K562 (cell line): ENCODE measurements around the gene FAM156A. TPM values are rescaled to one million over a fixed set of nuclear protein-coding genes. Genes with fewer than 3 reads are reported as not detected.
"Not testable (repeated sequence)": the region's sequence is repeated elsewhere in the genome, so short reads cannot be mapped to it uniquely, and the experiment has no call there.

Experiments used
- ATAC-seq: fragments of 200-7000 bp; cut with Tn5 transposase; 3 replicates; pipeline ENCODE4 v1.9.1; 2020; ENCODE audit warnings: moderate library complexity
- BruUV-seq: library from RNA; stranded (reverse); fragments of 400-500 nt; replicated peaks from 2 replicates; lab custom pipeline; 2021; lab: Mats Ljungman, UMichigan
- CTCF ChIA-PET: fragments of 300-600 bp; formaldehyde crosslinking; extraction: SDS; loops from one replicate; lab custom pipeline; 2021; ENCODE audit warnings: low intra/inter-chr PET ratio; lab: Yijun Ruan, JAX
- POLR2A ChIA-PET: fragments of 300-600, 350-650 bp; sonication (Branson Sonifier 250); formaldehyde crosslinking; extraction: SDS; loops from one replicate; lab custom pipeline; 2021; ENCODE audit warnings: antibody characterized with exemption, inconsistent platforms; lab: Yijun Ruan, JAX
- DNase-seq, 4 experiments: peaks; one replicate each; pipeline versions ENCODE4 v3.0.0 to v3.0.0-alpha.2; 2011 to 2018; ENCODE audit warnings: low spot score in 3 of 4, mixed read lengths in 3 of 4; ENCODE audit errors: extremely low read depth in 1 of 4
- FAIRE-seq: peaks from 2 replicates; lab custom pipeline; 2011; peaks lifted over from hg19 to GRCh38; lab: Jason Lieb, UNC
- H2AFZ ChIP-seq: 2 replicates; pipeline ENCODE4 v1.6.0; 2011; ENCODE audit warnings: low read depth, low read length, control low read depth, inconsistent platforms
- H3K27ac ChIP-seq: fragments of 200-600 bp; 3 replicates; pipeline ENCODE4 v1.8.0; 2011; ENCODE audit warnings: low read depth, mild to moderate bottlenecking, control low read depth, inconsistent platforms, low read length, moderate library complexity, mixed read lengths; ENCODE audit errors: extremely low read depth
- H3K27me3 ChIP-seq, 2 experiments: fragments of 300-600 bp in 1 of 2; 2 replicates in 1 of 2; 3 replicates in 1 of 2; pipeline versions ENCODE4 v1.6.0 to v1.8.0; 2011; ENCODE audit warnings: inconsistent platforms in 2 of 2, low read length in 2 of 2, mild to moderate bottlenecking in 1 of 2, mixed read lengths in 1 of 2, moderate library complexity in 1 of 2; ENCODE audit not compliant: control insufficient read depth in 2 of 2, insufficient read depth in 2 of 2
- H3K36me3 ChIP-seq: fragments of 300-600 bp; 3 replicates; pipeline ENCODE4 v1.8.0; 2011; ENCODE audit warnings: mild to moderate bottlenecking, low read length, inconsistent platforms; ENCODE audit not compliant: control insufficient read depth, insufficient read depth
- H3K4me1 ChIP-seq, 2 experiments: fragments of 200-600 bp in 1 of 2; replicated peaks in 1 of 2; 2 replicates in 1 of 2; 3 replicates in 1 of 2; pipeline versions ENCODE4 v1.5.1 to v1.8.0; 2011; ENCODE audit warnings: inconsistent platforms in 2 of 2, low read length in 2 of 2, mild to moderate bottlenecking in 1 of 2, mixed read lengths in 1 of 2, moderate library complexity in 1 of 2; ENCODE audit not compliant: control insufficient read depth in 2 of 2, insufficient read depth in 2 of 2
- H3K4me2 ChIP-seq: 2 replicates; pipeline ENCODE4 v1.6.1; 2011; ENCODE audit warnings: low read length, control low read depth, inconsistent platforms, mixed read lengths; ENCODE audit not compliant: insufficient read depth
- H3K4me3 ChIP-seq: fragments of 200-600 bp; sonication (generic), shearing (Covaris generic); 2 replicates; pipeline ENCODE4 v1.5.1; 2016; ENCODE audit warnings: control low read depth, inconsistent platforms
- H3K79me2 ChIP-seq: fragments of 200-600 bp; 3 replicates; pipeline ENCODE4 v1.8.0; 2011; ENCODE audit warnings: low read length, inconsistent platforms; ENCODE audit not compliant: control insufficient read depth, insufficient read depth
- H3K9ac ChIP-seq, 2 experiments: 2 replicates each; pipeline versions ENCODE4 v1.6.0 to v1.6.1; 2011; ENCODE audit warnings: low read depth in 2 of 2, low read length in 2 of 2, control low read depth in 1 of 2, inconsistent platforms in 1 of 2, mild to moderate bottlenecking in 1 of 2, mixed read lengths in 1 of 2; ENCODE audit not compliant: insufficient read depth in 1 of 2
- H3K9me1 ChIP-seq: one replicate; pipeline ENCODE4 v1.6.0; 2011; ENCODE audit warnings: inconsistent platforms, mild to moderate bottlenecking, low read length, moderate library complexity; ENCODE audit not compliant: control insufficient read depth, insufficient read depth
- H3K9me3 ChIP-seq: replicated peaks from 2 replicates; pipeline ENCODE4 v1.5.1; 2011; ENCODE audit warnings: low read depth, low read length, inconsistent platforms; ENCODE audit not compliant: control insufficient read depth, insufficient read depth
- H4K20me1 ChIP-seq: replicated peaks from 2 replicates; pipeline ENCODE4 v1.6.1; 2011; ENCODE audit warnings: low read length, inconsistent platforms, mixed read lengths; ENCODE audit not compliant: control insufficient read depth, insufficient read depth
- WGBS: fragments of 100-300 bp; shearing (Covaris generic); methylation state at CpG from one replicate; pipeline ENCODE4 v1.1.6; 2016; ENCODE audit warnings: low coverage, mixed read lengths; ENCODE audit not compliant: insufficient coverage; ENCODE audit errors: missing lambda C conversion rate; 5-methylcytosine and 5-hydroxymethylcytosine counted together
- in situ Hi-C: fragments of 300-500 bp; cut with MboI; formaldehyde crosslinking; loops from 4 replicates; pipeline ENCODE4 v1.15.0; 2018; ENCODE audit warnings: inconsistent platforms, mixed read lengths
- intact Hi-C: fragments of 100-400 bp; cut with micrococcal nuclease; formaldehyde crosslinking; loops from 2 replicates; pipeline ENCODE4 v1.14.2; 2022
- polyA plus RNA-seq, 8 experiments: library from polyadenylated mRNA; depleted of rRNA in 4 of 8; stranded (reverse) in 5 of 8; unstranded in 3 of 8; fragments of >200 nt; fragmentation: Nextera tagmentation in 2 of 8; fragmentation: Illumina TruSeq in 1 of 8; extraction: Ambion mirVana in 2 of 8; extraction: Trizol in 1 of 8; gene quantifications; 2 replicates each; pipeline versions ENCODE4 v1.2.1 to v1.2.3, GENCODE V29; 2011 to 2014; ENCODE audit warnings: inconsistent platforms in 1 of 8, missing spikeins in 1 of 8
- total RNA-seq, 7 experiments: library from RNA; depleted of rRNA in 6 of 7; stranded (reverse); fragments of >200 nt in 6 of 7; fragmentation: Illumina TruSeq in 2 of 7; extraction: Trizol in 2 of 7; gene quantifications; 2 replicates each; pipeline versions ENCODE4 v1.2.1 to v1.2.3, GENCODE V29; 2011 to 2021; ENCODE audit warnings: low replicate concordance in 1 of 7

Gene FAM156A
- total and polyA plus RNA-seq, 9 of the 15 experiments (the other 6 are each of a cell fraction or from before 2014, with no cell fraction given): 1.9 to 20.3 (median 8.6) TPM

GRCh38 chrX:52958961-52959360 lies 643 bp upstream of the FAM156A start:
- FAIRE-seq, H4K20me1 ChIP-seq, H3K4me1 ChIP-seq, CTCF ChIA-PET, H3K9me1 ChIP-seq, POLR2A ChIA-PET, H3K4me3 ChIP-seq, H3K9ac ChIP-seq, H3K9me3 ChIP-seq, intact Hi-C loops, H3K36me3 ChIP-seq, H3K79me2 ChIP-seq, H3K27ac ChIP-seq, H2AFZ ChIP-seq, in situ Hi-C loops, BruUV-seq, DNase-seq, H3K4me2 ChIP-seq, H3K27me3 ChIP-seq, ATAC-seq: not testable (repeated sequence)
- no CpG with 5 or more reads among the region's 7 CpGs for WGBS

- FAIRE-seq, H3K4me1 ChIP-seq, H3K27ac ChIP-seq, ATAC-seq, H3K4me2 ChIP-seq, H3K9me3 ChIP-seq, H2AFZ ChIP-seq, intact Hi-C loops, in situ Hi-C loops, BruUV-seq, H3K9me1 ChIP-seq, CTCF ChIA-PET, H3K27me3 ChIP-seq, DNase-seq, H3K36me3 ChIP-seq, H3K4me3 ChIP-seq, H3K79me2 ChIP-seq, POLR2A ChIA-PET, H3K9ac ChIP-seq, H4K20me1 ChIP-seq: not testable (repeated sequence)
- WGBS: no CpG with 5 or more reads among the region's 10 CpGs
Observed at GRCh38 chrX:52949884-52950283, 8.4 kb downstream of the FAM156A start.

- H3K79me2 ChIP-seq, POLR2A ChIA-PET, intact Hi-C loops, H3K9me3 ChIP-seq, H3K4me2 ChIP-seq, in situ Hi-C loops, ATAC-seq, H3K36me3 ChIP-seq, DNase-seq, H4K20me1 ChIP-seq, H3K9me1 ChIP-seq, H3K9ac ChIP-seq, BruUV-seq, H3K4me1 ChIP-seq, H3K4me3 ChIP-seq, H3K27me3 ChIP-seq, H3K27ac ChIP-seq, FAIRE-seq, CTCF ChIA-PET, H2AFZ ChIP-seq: not testable (repeated sequence)
- no CpG with 5 or more reads among the region's 4 CpGs for WGBS
Observed at GRCh38 chrX:52949325-52949724, 9.0 kb downstream of the FAM156A start.

GRCh38 chrX:52948265-52948664 lies 10.1 kb downstream of the FAM156A start:
- H3K36me3 ChIP-seq, H3K27me3 ChIP-seq, H3K4me1 ChIP-seq, BruUV-seq, H3K9ac ChIP-seq, FAIRE-seq, DNase-seq, H3K4me2 ChIP-seq, H2AFZ ChIP-seq, POLR2A ChIA-PET, intact Hi-C loops, H3K79me2 ChIP-seq, H3K4me3 ChIP-seq, CTCF ChIA-PET, H3K9me3 ChIP-seq, H3K9me1 ChIP-seq, H4K20me1 ChIP-seq, in situ Hi-C loops, H3K27ac ChIP-seq, ATAC-seq: not testable (repeated sequence)
- WGBS: no CpG with 5 or more reads among the region's 17 CpGs
